A673 (cell line): Measurements from ENCODE around the gene PRKCQ.

ENCODE experiments used
- CTCF ChIP-seq: fragments of 300-800, 200-600 bp; sonication (generic); conservative IDR thresholded peaks from 2 replicates; pipeline ENCODE4 v1.5.1; 2017; ENCODE audit warnings: low read depth, mild to moderate bottlenecking, antibody characterized with exemption, low read length, moderate library complexity, mixed read lengths
- EZH2 ChIP-seq: fragments of 200-600 bp; sonication (generic); IDR thresholded peaks from 2 replicates; pipeline ENCODE4 v1.6.1; 2017; ENCODE audit warnings: borderline replicate concordance, low read depth, mild to moderate bottlenecking, mixed read lengths, antibody characterized with exemption, low read length; ENCODE audit not compliant: poor library complexity, severe bottlenecking

GRCh38 chr10:6602026-6602699, 22.1 kb upstream of the PRKCQ start:
- TF ChIP-seq EZH2, result no peak
- no peak for TF ChIP-seq CTCF
